Brain microvascular endothelial cell (primary cell): ENCODE results near the gene ACACB.

Experiments
- DNase-seq: peaks from one replicate; pipeline ENCODE4 v3.0.0-alpha.2; 2020
- H3K27ac ChIP-seq: fragments of 250-450 bp; sonication (Bioruptor Pico); 2 replicates; pipeline ENCODE4 v1.5.1; 2020; ENCODE audit warnings: mild to moderate bottlenecking, moderate library complexity
- H3K27me3 ChIP-seq: fragments of 250-450 bp; sonication (Bioruptor Pico); replicated peaks from 2 replicates; pipeline ENCODE4 v1.5.1; 2020; ENCODE audit warnings: mild to moderate bottlenecking
- H3K36me3 ChIP-seq: fragments of 250-450 bp; sonication (Bioruptor Pico); replicated peaks from 2 replicates; pipeline ENCODE4 v1.5.1; 2020; ENCODE audit warnings: mild to moderate bottlenecking
- H3K4me3 ChIP-seq: 2 replicates; pipeline ENCODE4 v1.5.1; 2011; ENCODE audit warnings: low read depth, mild to moderate bottlenecking, control low read depth, low read length, moderate library complexity
- CTCF ChIP-seq: IDR thresholded peaks from 2 replicates; pipeline ENCODE4 v1.5.1; 2011; ENCODE audit warnings: low read depth, mild to moderate bottlenecking, moderate library complexity, low read length, control low read depth, inconsistent platforms; ENCODE audit errors: missing control alignments
- in situ Hi-C: cut with HindIII; loops from 2 replicates; pipeline ENCODE4 v1.10.0; 2017; ENCODE audit warnings: low sequenced_read_pairs, low pct_ligation_motif_present

The ACACB gene

GRCh38 chr12:109236257-109236656 lies 119.9 kb downstream of the ACACB start:
- H3K27ac ChIP-seq: no peak overlapping the region
- no peak for TF ChIP-seq CTCF
- no peaks in the 10 kb centered on the region for H3K27me3 ChIP-seq
- in situ Hi-C loops: no loop called here
- H3K4me3 ChIP-seq: no peak overlapping the region
- DNase-seq: no peak
- no peaks in the 10 kb centered on the region for H3K36me3 ChIP-seq

GRCh38 chr12:109239179-109239578 lies 122.8 kb downstream of the ACACB start:
- H3K27me3 ChIP-seq: no peaks in the 10 kb centered on the region
- H3K27ac ChIP-seq: no peak overlapping the region
- TF ChIP-seq CTCF: no peak
- DNase-seq: no peak
- in situ Hi-C loops: no loop called here
- H3K36me3 ChIP-seq: no peaks in the 10 kb centered on the region
- no peak overlapping the region for H3K4me3 ChIP-seq

GRCh38 chr12:109239691-109240090 lies 123.3 kb downstream of the ACACB start:
- no peaks in the 10 kb centered on the region for H3K36me3 ChIP-seq
- DNase-seq: no peak
- no peaks in the 10 kb centered on the region for H3K27me3 ChIP-seq
- no peak for TF ChIP-seq CTCF
- H3K27ac ChIP-seq: no peak overlapping the region
- in situ Hi-C loops: no loop called here
- no peak overlapping the region for H3K4me3 ChIP-seq

GRCh38 chr12:109240365-109240764 lies 124.0 kb downstream of the ACACB start:
- in situ Hi-C loops: no loop called here
- Histone ChIP-seq H3K4me3 (no peak overlapping the region), H3K27ac (no peak overlapping the region), H3K36me3 (no peaks in the 10 kb centered on the region), H3K27me3 (no peaks in the 10 kb centered on the region)
- no peak for DNase-seq
- TF ChIP-seq CTCF: no peak

- DNase-seq: no peak
- H3K27me3 ChIP-seq: no peaks in the 10 kb centered on the region
- no peak for TF ChIP-seq CTCF
- in situ Hi-C loops: no loop called here
- no peak overlapping the region for H3K4me3 ChIP-seq
- no peak overlapping the region for H3K27ac ChIP-seq
- no peaks in the 10 kb centered on the region for H3K36me3 ChIP-seq
These were observed 125.5 kb downstream of the ACACB start for GRCh38 chr12:109241936-109242335.

GRCh38 chr12:109244073-109244472 lies 127.7 kb downstream of the ACACB start:
- no peak for DNase-seq
- Histone ChIP-seq H3K36me3 (no peaks in the 10 kb centered on the region), H3K27ac (no peak overlapping the region), H3K4me3 (no peak overlapping the region), H3K27me3 (no peaks in the 10 kb centered on the region)
- no peak for TF ChIP-seq CTCF
- in situ Hi-C loops: no loop called here
